ENCODE data around the gene CA5A. TPM values are rescaled to one million over a fixed set of nuclear protein-coding genes. Genes with fewer than 3 reads are reported as not detected.
"Not testable (repeated sequence)": the region's sequence is repeated elsewhere in the genome, so short reads cannot be mapped to it uniquely, and the experiment has no call there.

The CA5A gene
- total RNA-seq, 4 donors from 2014 or later, result not detected

DNA sequence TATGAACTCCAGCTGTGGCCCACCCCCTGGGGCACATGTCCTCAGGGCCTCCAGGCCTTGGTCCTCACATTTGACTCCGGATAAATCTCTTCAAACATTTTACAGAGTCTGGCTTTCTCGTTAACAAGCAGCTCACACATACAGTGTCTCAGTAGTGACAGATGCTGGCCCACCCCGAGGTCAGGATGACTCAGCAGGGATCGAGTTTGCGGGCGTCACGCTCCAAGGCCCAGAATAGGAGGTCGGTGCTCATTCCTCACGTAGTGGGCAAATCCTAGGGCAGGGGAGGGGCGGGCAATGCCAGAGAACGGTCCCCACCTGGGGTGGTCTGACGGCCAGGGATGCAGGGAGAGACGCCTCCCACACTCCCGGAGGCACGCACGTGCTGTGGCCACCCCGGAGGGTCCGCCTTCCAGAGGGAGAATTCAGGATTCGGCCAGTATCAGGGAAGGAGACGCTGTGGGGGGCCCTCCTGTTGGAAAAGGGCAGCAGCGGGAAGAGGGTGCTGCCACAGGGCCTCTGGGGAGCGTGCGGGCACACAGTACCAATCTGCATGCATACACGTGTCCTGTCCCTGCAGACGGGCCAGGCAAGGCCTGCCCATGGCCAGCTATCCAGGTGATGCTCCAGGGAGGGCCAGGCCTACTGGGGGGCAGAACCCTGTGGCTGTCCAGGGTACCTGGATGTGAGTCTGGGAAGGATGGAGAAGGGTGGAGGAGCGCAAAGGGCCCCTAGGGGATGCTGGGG, 75.6 kb downstream of the CA5A start:
- ATAC-seq, result peak; percentile 66

GRCh38 chr16:87858151-87858993, 78.0 kb downstream of the CA5A start:
- H3K4me1 ChIP-seq, result peaks cover 0 to 92% (median 22%) of the 10 kb centered on the region in 3 donors
- H3K9me3 ChIP-seq, H3K4me3 ChIP-seq, ATAC-seq, H3K36me3 ChIP-seq, H3K27me3 ChIP-seq: not testable (repeated sequence)
- WGBS, 2 donors (ENCODE audit: low coverage in 1 of 2), result 60% methylated on average over 1 of the region's 27 CpGs; no CpG with 5 or more reads in 1 of the 2 donors
- H3K27ac ChIP-seq, result peak overlapping the region in 3 of 4 donors; percentile 79 to 84 (median 83)

More for the DNA sequence above, 75.6 kb downstream of the CA5A start:
- no peaks in the 10 kb centered on the region for H3K36me3 ChIP-seq
- peak overlapping the region in 1 of 2 donors; percentile 24 for H3K4me3 ChIP-seq
- peaks cover 0 to 74% (median 11%) of the 10 kb centered on the region in 3 donors for H3K4me1 ChIP-seq
- TF ChIP-seq, protein P1, sequence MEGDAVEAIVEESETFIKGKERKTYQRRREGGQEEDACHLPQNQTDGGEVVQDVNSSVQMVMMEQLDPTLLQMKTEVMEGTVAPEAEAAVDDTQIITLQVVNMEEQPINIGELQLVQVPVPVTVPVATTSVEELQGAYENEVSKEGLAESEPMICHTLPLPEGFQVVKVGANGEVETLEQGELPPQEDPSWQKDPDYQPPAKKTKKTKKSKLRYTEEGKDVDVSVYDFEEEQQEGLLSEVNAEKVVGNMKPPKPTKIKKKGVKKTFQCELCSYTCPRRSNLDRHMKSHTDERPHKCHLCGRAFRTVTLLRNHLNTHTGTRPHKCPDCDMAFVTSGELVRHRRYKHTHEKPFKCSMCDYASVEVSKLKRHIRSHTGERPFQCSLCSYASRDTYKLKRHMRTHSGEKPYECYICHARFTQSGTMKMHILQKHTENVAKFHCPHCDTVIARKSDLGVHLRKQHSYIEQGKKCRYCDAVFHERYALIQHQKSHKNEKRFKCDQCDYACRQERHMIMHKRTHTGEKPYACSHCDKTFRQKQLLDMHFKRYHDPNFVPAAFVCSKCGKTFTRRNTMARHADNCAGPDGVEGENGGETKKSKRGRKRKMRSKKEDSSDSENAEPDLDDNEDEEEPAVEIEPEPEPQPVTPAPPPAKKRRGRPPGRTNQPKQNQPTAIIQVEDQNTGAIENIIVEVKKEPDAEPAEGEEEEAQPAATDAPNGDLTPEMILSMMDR (IDR thresholded peaks at IDR 0.05), result no peak
- peak; percentile 63 for TF ChIP-seq POLR2AphosphoS5 (IDR thresholded peaks at IDR 0.05)
- H3K27me3 ChIP-seq, result no peaks in the 10 kb centered on the region
- WGBS, 2 donors (ENCODE audit: low coverage in 1 of 2), result 70 to 93% methylated on average over 4 to 6 of the region's 26 CpGs
- no peaks in the 10 kb centered on the region for H3K9me3 ChIP-seq
- peak overlapping the region in 3 of 4 donors; percentile 73 to 84 (median 79) for H3K27ac ChIP-seq

GRCh38 chr16:87856791-87857228, 79.5 kb downstream of the CA5A start:
- TF ChIP-seq, protein P1 (IDR thresholded peaks at IDR 0.05), result no peak
- no peak for TF ChIP-seq POLR2A (IDR thresholded peaks at IDR 0.05)
- TF ChIP-seq EP300 (IDR thresholded peaks at IDR 0.05), result no peak
- WGBS, 2 donors (ENCODE audit: low coverage in 1 of 2), result 80% methylated on average over 1 of the region's 15 CpGs; no CpG with 5 or more reads in 1 of the 2 donors
- H3K36me3 ChIP-seq, result no peaks in the 10 kb centered on the region
- no peak for ATAC-seq
- peaks cover 0 to 100% (median 27%) of the 10 kb centered on the region in 3 donors for H3K4me1 ChIP-seq
- H3K9me3 ChIP-seq, result no peaks in the 10 kb centered on the region
- H3K27me3 ChIP-seq, result no peaks in the 10 kb centered on the region
- no peak overlapping the region for H3K4me3 ChIP-seq
- peak overlapping the region; percentile 4 to 84 (median 81) for H3K27ac ChIP-seq

DNA sequence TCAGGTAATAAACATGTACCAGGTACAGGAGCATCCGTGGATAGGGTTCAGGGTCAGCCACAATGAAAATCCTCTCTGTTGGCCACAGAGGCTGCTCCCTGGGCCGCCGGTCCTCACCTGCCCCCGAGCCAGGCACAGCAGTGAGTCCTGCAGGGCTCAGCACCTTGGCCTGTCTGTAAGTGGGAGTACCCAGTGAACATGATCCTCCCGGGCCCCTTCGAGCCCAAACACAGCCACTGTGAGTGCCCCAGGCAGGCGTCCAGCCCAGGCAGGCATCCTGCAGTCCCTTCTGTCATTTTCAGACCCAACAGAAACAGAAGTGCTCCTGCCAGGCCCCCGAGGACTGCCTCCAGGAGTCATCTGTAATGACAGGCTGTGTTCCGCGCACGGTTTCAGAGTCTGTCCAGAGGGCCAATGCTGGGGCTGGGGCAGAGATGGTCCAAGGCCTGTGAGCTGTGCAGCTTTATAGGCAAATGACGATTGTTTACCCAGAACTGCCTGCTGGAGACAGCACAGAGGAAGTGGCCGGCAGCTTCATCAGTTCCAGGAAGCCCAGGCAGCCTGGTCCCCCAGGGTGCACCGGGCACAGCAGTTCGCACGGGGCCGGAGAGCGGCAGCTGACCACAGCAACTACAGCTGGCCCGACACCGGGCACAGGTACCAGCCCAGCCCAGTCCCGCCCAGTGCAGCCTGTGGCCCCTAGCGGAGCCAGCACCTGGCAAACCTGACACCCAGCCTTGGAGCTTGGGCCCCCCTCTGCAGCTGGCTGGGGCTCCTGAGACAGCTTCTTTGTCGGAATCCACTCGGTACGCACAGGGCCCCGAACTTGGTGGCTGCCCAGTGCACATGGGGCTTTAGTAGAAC, 80.2 kb downstream of the CA5A start:
- peaks cover 0 to 95% (median 27%) of the 10 kb centered on the region in 3 donors for H3K4me1 ChIP-seq
- no peak overlapping the region for H3K4me3 ChIP-seq
- peak; percentile 59 for TF ChIP-seq POLR2AphosphoS5 (IDR thresholded peaks at IDR 0.05)
- TF ChIP-seq EP300 (IDR thresholded peaks at IDR 0.05), result no peak
- TF ChIP-seq POLR2A (IDR thresholded peaks at IDR 0.05), result no peak
- H3K27me3 ChIP-seq, result no peaks in the 10 kb centered on the region
- WGBS, 2 donors (ENCODE audit: low coverage in 1 of 2), result no CpG with 5 or more reads among the region's 26 CpGs
- peak overlapping the region; percentile 10 to 84 (median 81) for H3K27ac ChIP-seq
- ATAC-seq, result no peak
- no peaks in the 10 kb centered on the region for H3K9me3 ChIP-seq
- peaks cover 0 to 6% of the 10 kb centered on the region in 2 donors for H3K36me3 ChIP-seq

GRCh38 chr16:87854907-87855683, 81.2 kb downstream of the CA5A start:
- Histone ChIP-seq H3K27me3 (no peaks in the 10 kb centered on the region), H3K9me3 (no peaks in the 10 kb centered on the region), H3K4me3 (no peak overlapping the region), H3K4me1 (peaks cover 0 to 91% (median 23%) of the 10 kb centered on the region in 3 donors), H3K27ac (peak overlapping the region; percentile 40 to 84 (median 81)), H3K36me3 (peaks cover 0 to 15% of the 10 kb centered on the region in 2 donors)
- no peak for ATAC-seq
- WGBS, 2 donors (ENCODE audit: low coverage in 1 of 2), result 79% methylated on average over 6 of the region's 22 CpGs; no CpG with 5 or more reads in 1 of the 2 donors
- TF ChIP-seq EP300 (IDR thresholded peaks at IDR 0.05) (no peak), POLR2A (IDR thresholded peaks at IDR 0.05) (no peak), POLR2AphosphoS5 (IDR thresholded peaks at IDR 0.05) (no peak)
- TF ChIP-seq, protein P1 (IDR thresholded peaks at IDR 0.05), result no peak

Data from gastroesophageal sphincter (tissue), 4 donors.